SKM-1 (cell line): ENCODE measurements around the gene TAGLN2.

Experiments used
- DNase-seq: peaks from one replicate; lab custom pipeline; 2025; ENCODE audit not compliant: unreplicated experiment; lab: John Stamatoyannopoulos, UW

The TAGLN2 gene

DNA sequence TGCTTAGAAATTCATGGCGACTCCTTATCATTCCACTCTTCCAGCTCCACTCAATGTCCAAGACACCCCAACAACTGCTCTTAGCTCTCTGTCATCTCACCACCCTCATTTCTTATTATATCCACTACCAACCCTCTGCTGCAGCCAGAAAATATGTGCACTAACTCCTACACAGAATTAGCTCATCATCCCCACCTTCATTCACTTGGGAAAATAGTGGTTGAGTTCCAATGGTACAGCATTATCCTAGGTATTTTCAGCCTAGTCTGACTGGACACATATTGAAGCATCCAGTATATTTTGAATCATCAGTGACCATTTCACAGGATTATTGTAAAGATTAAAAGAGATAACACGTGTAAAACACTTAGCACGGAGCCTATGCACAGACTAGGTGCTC lies 46.2 kb downstream of the TAGLN2 start:
- DNase-seq, result no peak

DNA sequence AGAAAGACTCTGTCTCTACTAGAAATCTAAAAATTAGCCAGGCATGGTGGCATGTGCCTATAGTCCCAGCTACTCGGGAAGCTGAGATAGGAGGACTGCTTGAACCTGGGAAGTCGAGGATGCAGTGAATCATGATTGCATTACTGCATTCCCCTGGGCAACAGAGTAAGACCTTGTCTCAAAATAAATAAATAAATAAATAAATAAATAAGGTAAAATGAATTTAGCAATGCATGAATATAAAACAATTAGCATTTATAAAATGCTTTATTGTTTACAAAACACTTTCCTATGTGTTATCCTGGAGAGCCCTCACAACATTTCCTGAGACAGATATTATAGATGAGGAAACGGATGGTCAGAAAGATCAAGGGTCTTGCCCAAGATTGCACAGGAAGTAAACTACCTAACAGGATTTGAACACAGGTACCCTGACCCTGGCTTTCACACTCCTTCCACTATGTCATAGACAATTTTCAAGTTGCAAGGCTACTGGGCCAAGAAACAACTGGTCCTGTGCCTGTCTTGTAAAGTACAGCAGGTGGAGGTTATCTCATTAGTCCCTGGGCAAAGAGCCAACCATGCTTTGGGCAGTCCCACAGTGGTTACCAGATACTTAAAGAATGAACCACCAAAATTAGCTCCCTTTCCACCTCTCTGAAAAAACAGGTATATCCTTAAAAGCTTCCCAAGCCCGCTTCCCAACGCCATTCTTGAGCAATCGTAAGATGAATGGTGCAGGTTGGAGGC lies 47.4 kb downstream of the TAGLN2 start:
- no peak for DNase-seq

DNA sequence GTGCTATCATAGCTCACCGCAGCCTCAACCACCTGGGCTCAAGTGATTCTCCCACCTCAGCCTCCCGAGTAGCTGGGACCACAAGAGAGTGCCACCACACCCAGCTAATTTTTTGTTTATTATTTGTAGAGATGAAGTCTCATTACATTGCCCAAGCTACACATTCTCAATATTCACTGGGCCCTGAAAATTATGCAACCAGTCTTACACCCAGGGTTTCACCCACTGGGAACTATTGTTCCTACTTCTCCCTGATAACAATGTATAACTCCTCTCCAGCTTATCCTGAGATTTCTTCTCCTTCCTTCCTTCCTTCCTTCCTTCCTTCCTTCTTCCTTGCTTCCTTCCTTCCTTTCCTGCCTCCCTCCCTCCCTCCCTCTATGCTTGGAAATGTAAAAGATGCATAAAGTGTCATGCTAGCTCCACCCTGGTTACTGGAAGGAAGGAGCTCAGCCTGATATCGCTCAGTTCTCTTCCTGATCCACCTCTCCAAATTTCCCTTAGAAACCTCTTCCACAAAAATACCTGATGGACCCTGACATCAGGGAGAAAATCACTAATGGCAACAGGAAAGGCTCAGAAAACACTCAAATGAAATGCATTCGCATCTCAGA lies 51.7 kb downstream of the TAGLN2 start:
- no peak for DNase-seq

DNA sequence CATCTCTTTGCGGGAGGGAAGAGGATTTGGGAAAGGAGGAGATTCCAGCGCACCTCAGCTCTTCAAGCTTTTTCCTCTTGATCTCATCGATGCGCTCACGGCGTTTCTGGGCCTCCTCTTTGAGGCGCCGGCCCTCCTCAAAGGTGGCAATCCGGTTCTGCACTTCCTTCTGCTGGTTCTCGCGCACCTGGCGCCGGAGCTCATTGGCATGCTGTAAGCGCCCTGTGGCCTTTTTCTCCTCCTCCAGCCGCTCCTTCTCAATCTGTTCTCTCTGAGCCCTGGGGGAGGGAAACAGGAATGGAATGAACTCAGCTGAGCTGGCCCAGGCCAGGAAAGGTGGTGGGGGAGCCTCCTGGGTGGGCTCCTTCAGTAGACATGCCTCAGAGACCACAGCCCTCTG lies 52.4 kb downstream of the TAGLN2 start:
- DNase-seq, result no peak

DNA sequence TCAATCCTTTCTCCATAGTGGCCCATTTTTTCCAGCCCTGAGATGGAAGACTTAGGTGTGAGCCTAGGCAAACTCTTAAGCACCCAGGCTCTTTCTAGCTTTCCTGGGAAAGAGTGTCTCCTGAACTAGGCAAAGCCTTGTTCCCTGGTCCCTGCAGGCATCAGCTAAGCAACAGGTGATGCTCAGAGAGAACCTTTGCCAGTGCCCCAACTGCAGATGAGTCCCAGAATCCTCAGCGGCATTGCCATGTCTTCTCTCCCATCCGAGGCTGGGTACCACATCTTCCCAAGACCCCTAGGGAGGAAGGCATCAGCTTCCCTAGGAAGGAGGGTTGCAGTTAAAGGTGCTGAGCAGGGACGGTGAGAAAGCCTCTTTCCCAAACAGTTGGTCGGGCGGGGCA lies 54.6 kb downstream of the TAGLN2 start:
- DNase-seq, result no peak

DNA sequence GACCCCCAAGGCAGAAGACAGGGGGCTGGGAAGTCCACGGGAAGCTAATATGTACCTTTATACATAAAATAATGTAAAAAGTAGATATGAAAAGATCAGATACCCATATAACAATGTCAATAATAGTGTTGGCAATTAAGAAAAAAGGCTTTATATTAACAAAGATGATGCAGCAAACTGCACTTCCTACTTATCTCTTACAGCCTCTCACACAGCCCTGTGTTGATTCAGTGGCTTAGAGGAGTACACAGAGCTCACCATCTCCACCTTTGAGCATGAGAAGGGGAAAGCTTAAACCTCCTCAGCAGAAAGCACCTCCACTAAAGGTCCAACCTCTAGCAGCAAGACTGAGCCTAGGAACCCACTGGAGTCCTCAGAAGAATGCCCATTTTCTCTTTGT lies 55.7 kb downstream of the TAGLN2 start:
- DNase-seq, result no peak

DNA sequence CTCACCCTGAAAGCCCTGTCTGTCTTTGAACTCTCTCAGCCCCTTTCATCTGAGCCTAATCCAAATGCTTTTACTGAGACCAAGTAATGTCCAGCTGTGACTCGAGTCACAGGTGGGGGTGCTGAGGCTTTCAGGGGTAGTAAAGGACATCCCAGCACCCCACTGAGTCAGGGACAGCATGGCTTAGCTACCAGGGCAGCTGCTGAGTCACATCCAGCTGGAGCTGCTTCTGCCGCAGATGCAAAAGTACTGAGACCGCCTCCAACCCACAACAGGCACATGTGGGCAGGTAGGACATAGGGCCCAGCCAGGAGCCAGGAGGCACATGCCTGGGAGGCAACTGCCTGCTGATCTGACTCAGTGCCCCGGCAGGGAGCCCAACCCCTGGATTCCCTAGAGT lies 56.1 kb downstream of the TAGLN2 start:
- DNase-seq, result no peak

DNA sequence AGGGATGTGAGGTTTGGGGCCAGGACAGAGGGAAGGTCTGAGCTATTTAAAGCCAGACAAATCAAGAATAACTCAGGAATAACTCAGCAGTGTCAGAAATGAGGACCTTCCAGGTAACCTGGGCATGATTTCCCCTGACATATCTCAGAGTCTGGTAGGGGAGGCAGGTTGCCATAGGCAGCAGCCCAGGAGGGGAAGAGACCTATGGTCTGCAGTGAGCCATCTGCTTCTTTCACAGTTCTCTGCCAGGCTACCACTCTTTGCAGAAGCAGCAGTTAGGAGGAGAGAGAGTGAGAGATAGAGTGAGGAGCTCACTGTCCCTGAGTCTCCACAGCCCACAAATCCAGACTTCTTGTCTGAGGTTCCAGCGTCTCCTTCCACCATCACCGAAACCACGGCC lies 56.5 kb downstream of the TAGLN2 start:
- no peak for DNase-seq
